Stomach (tissue), 9 donors: ENCODE data around the gene LCLAT1. TPM values are rescaled to one million over a fixed set of nuclear protein-coding genes. Genes with fewer than 3 reads are reported as not detected.
A peak's percentile ranks its signal among the peaks of the same experiment; 100 is the strongest.

ENCODE experiments used
- DNase-seq, 2 donors: peaks; one replicate each; pipeline versions ENCODE4 v3.0.0 to v3.0.0-alpha.2; 2013 to 2019
- H3K27ac ChIP-seq, 5 donors: fragments of 200-600 bp in 4 of 5; sonication (generic) in 4 of 5; one replicate each; pipeline ENCODE4 v1.5.1; 2013 to 2019; ENCODE audit warnings: mild to moderate bottlenecking in 1 of 5, moderate library complexity in 1 of 5
- H3K27me3 ChIP-seq, 3 donors: fragments of 200-600 bp; sonication (generic); one replicate each; pipeline ENCODE4 v1.5.1; 2017 to 2019; ENCODE audit warnings: mixed run types in 1 of 3
- H3K36me3 ChIP-seq, 4 donors: fragments of 200-600 bp; sonication (generic); 1 replicate in 3 of 4; 2 replicates in 1 of 4; pipeline ENCODE4 v1.5.1; 2016 to 2019
- H3K4me1 ChIP-seq, 4 donors: fragments of 200-600 bp; sonication (generic); one replicate each; pipeline ENCODE4 v1.5.1; 2016 to 2019
- H3K4me3 ChIP-seq, 4 donors: fragments of 200-600 bp; sonication (generic) in 3 of 4; one replicate each; pipeline ENCODE4 v1.5.1; 2016 to 2019; ENCODE audit warnings: mild to moderate bottlenecking in 1 of 4
- H3K9me3 ChIP-seq, 4 donors: fragments of 200-600 bp; sonication (generic); one replicate each; pipeline ENCODE4 v1.5.1; 2016 to 2019
- EP300 ChIP-seq: sonication (generic); formaldehyde crosslinking; IDR thresholded peaks from one replicate; pipeline ENCODE4 v1.6.1; 2017; ENCODE audit warnings: antibody characterized with exemption
- POLR2A ChIP-seq, 4 donors: fragments of 450-650 bp; IDR thresholded peaks; one replicate each; pipeline ENCODE4 v1.6.1; 2016; ENCODE audit warnings: antibody characterized with exemption in 4 of 4, control low read depth in 2 of 4, mild to moderate bottlenecking in 1 of 4, moderate library complexity in 1 of 4
- POLR2AphosphoS5 ChIP-seq, 3 donors: sonication (generic); formaldehyde crosslinking; IDR thresholded peaks; one replicate each; pipeline ENCODE4 v1.6.1; 2016; ENCODE audit warnings: antibody characterized with exemption in 3 of 3
- WGBS, 5 donors: extraction: QIAGEN DNeasy Blood & Tissue Kit in 3 of 5; methylation state at CpG; one replicate each; pipeline versions ENCODE4 v1.1.5 to v1.1.7; 2013 to 2018; 5-methylcytosine and 5-hydroxymethylcytosine counted together
- intact Hi-C: fragments of 100-400 bp; cut with DNase I; formaldehyde crosslinking; loops from one replicate; pipeline ENCODE4 v1.15.1; 2023; ENCODE audit warnings: low total_unique reads
- polyA plus RNA-seq, 3 donors: library from polyadenylated mRNA; stranded (reverse); fragments of 200-250 nt; gene quantifications; one replicate each; pipeline ENCODE4 v1.2.3, GENCODE V29; 2013
- total RNA-seq, 5 donors: library from RNA; depleted of rRNA; stranded (reverse); fragments of >200 nt; gene quantifications; one replicate each; pipeline versions ENCODE4 v1.1.0 to v1.2.3, GENCODE V29; 2014 to 2016
- TF ChIP-seq, protein P1 (sequence below), 7 experiments: fragments of 450-650 bp in 4 of 7; fragments of 200-600 bp in 3 of 7; sonication (generic) in 3 of 7; IDR thresholded peaks; one replicate each; pipeline ENCODE4 v1.5.1; 2016 to 2019; ENCODE audit warnings: antibody characterized with exemption in 7 of 7, control low read depth in 2 of 7, mild to moderate bottlenecking in 1 of 7
- donor health status: healthy with polysubstance abuse.
- donor health status: Bipolar disorder and iron deficiency.
- donor health status: healthy.

LCLAT1 gene
- total and polyA plus RNA-seq, 8 donors, result 0.76 to 51.3 (median 12.5) TPM

DNA sequence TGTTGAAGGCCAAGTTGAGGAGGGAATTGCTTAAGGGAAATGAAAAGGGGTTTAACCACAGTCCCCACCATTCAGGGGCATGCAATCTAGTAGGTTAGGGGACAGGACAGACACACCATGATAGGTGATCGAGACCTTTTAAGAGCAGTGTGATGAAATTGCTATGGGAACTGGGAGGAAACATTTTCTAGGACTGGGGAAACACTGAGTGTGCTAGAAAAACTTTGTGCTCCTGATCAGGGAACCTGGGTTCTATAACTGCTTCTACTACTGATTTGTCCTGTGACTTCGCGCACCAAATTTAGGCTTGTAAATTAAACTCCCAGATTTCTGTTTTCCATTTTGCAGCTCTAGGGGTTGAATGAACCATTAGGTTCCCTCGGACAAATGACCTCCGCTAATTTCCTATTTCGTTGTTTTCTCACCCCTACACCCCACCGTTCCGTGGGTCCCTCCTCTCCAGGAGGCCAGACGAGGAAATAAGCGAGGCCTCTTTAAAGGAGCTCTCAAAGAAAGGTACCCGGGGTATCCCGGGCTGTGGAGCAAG, 371 bp upstream of the LCLAT1 start:
- DNase-seq, result peak in 1 of 2 donors; percentile 46
- H3K4me1 ChIP-seq, result peaks cover 14 to 39% (median 30%) of the 10 kb centered on the region in 4 donors
- no peaks in the 10 kb centered on the region for H3K36me3 ChIP-seq
- peak overlapping the region; percentile 77 to 89 (median 82) for H3K27ac ChIP-seq
- H3K27me3 ChIP-seq, result no peaks in the 10 kb centered on the region
- 0 to 14% (median 2%) methylated on average over 12 of the region's 12 CpGs for WGBS, 5 donors
- intact Hi-C loops, result no loop called here
- H3K9me3 ChIP-seq, result no peaks in the 10 kb centered on the region
- H3K4me3 ChIP-seq, result peak overlapping the region; percentile 79 to 98 (median 94)
- TF ChIP-seq, protein P1, sequence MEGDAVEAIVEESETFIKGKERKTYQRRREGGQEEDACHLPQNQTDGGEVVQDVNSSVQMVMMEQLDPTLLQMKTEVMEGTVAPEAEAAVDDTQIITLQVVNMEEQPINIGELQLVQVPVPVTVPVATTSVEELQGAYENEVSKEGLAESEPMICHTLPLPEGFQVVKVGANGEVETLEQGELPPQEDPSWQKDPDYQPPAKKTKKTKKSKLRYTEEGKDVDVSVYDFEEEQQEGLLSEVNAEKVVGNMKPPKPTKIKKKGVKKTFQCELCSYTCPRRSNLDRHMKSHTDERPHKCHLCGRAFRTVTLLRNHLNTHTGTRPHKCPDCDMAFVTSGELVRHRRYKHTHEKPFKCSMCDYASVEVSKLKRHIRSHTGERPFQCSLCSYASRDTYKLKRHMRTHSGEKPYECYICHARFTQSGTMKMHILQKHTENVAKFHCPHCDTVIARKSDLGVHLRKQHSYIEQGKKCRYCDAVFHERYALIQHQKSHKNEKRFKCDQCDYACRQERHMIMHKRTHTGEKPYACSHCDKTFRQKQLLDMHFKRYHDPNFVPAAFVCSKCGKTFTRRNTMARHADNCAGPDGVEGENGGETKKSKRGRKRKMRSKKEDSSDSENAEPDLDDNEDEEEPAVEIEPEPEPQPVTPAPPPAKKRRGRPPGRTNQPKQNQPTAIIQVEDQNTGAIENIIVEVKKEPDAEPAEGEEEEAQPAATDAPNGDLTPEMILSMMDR (IDR thresholded peaks at IDR 0.05), result no peak
- TF ChIP-seq POLR2AphosphoS5 (IDR thresholded peaks at IDR 0.05) (no peak), POLR2A (IDR thresholded peaks at IDR 0.05) (no peak), EP300 (no peak)

- no peak for DNase-seq
- peak overlapping the region in 1 of 5 donors; percentile 79 for H3K27ac ChIP-seq
- intact Hi-C loops, result no loop called here
- H3K4me1 ChIP-seq, result peaks cover 14 to 41% (median 30%) of the 10 kb centered on the region in 4 donors
- H3K4me3 ChIP-seq, result peak overlapping the region in 3 of 4 donors; percentile 79 to 98 (median 91)
- no peak for TF ChIP-seq POLR2A (IDR thresholded peaks at IDR 0.05)
- no peak for TF ChIP-seq EP300
- TF ChIP-seq, protein P1 (IDR thresholded peaks at IDR 0.05), result no peak
- no peak for TF ChIP-seq POLR2AphosphoS5 (IDR thresholded peaks at IDR 0.05)
- H3K9me3 ChIP-seq, result no peaks in the 10 kb centered on the region
- H3K36me3 ChIP-seq, result no peaks in the 10 kb centered on the region
- WGBS, 5 donors, result 49 to 58% (median 55%) methylated on average over 4 of the region's 4 CpGs
- no peaks in the 10 kb centered on the region for H3K27me3 ChIP-seq
These were observed 1.3 kb downstream of the LCLAT1 start for GRCh38 chr2:30448308-30448707.

DNA sequence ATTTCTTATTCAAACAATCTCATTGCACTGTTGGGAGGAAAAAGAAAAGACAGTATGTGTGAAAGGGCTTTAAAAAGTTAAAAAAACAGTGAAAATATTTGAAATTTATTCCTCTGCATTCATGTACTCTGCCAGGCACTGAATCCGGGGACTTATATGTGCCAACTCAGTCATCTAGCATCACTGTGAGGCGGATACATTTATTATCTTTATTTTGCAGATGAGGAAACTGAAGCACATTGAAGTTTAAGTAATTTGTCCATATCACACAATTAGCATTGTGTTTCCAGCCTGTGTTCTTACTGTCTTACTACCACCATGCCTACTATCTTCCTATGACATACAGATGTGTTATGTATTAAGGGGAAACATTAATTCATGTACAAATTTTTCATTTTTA, 1.8 kb downstream of the LCLAT1 start:
- no peaks in the 10 kb centered on the region for H3K27me3 ChIP-seq
- intact Hi-C loops, result no loop called here
- no peak for DNase-seq
- no peak overlapping the region for H3K27ac ChIP-seq
- TF ChIP-seq EP300 (no peak), POLR2A (IDR thresholded peaks at IDR 0.05) (no peak), POLR2AphosphoS5 (IDR thresholded peaks at IDR 0.05) (no peak)
- TF ChIP-seq, protein P1 (IDR thresholded peaks at IDR 0.05), result no peak
- no peaks in the 10 kb centered on the region for H3K9me3 ChIP-seq
- peaks cover 14 to 41% (median 30%) of the 10 kb centered on the region in 4 donors for H3K4me1 ChIP-seq
- H3K36me3 ChIP-seq, result no peaks in the 10 kb centered on the region
- no peak overlapping the region for H3K4me3 ChIP-seq
- WGBS, 5 donors, result 89 to 98% (median 94%) methylated on average over 2 of the region's 2 CpGs

DNA sequence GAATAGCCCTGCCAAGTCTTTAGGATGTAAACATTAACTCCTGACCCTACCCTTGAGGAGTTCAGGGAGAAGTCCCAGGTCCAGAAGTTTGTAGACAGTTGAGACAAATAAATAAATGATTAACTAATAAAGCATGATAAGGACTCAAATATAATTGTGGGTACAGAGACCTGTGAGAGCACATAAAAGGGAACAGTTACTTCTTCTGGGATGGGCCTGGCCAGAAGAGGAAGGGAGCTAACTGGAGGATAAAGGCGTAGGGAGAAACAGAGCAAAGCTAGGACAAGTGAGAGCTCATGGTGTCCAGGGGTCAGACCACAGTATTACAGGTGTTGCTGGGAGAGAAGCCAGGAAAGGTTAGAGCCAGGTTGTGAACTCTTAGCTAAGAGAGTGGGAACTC, 3.0 kb downstream of the LCLAT1 start:
- H3K9me3 ChIP-seq, result no peaks in the 10 kb centered on the region
- no peaks in the 10 kb centered on the region for H3K36me3 ChIP-seq
- peaks cover 14 to 52% (median 36%) of the 10 kb centered on the region in 4 donors for H3K4me1 ChIP-seq
- no peak for DNase-seq
- 50 to 100% (median 82%) methylated on average over 1 of the region's 1 CpG for WGBS, 5 donors
- H3K4me3 ChIP-seq, result no peak overlapping the region
- intact Hi-C loops, result no loop called here
- no peak overlapping the region for H3K27ac ChIP-seq
- no peaks in the 10 kb centered on the region for H3K27me3 ChIP-seq
- no peak for TF ChIP-seq POLR2A (IDR thresholded peaks at IDR 0.05)
- TF ChIP-seq POLR2AphosphoS5 (IDR thresholded peaks at IDR 0.05), result no peak

DNA sequence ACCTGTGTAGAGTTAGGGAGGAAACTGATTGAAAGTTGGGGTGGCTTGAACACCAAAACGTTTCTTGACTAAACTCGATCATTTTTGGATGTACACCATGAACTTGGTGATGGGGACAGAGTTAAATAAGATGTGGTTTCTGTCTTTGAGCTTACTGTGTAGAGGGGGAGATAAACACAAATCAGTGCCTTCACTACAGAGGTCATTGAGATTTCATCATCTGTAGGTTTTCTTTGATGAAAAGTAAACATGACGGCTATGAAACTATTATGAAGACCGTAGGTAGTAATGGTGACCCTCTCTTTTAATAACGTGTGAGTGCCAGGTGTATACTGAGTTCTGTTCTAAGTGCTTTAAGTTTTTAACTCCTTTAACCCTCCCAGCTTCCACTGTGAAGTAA, 6.5 kb downstream of the LCLAT1 start:
- peaks cover 7 to 40% (median 27%) of the 10 kb centered on the region in 4 donors for H3K4me1 ChIP-seq
- no peak overlapping the region for H3K27ac ChIP-seq
- no peaks in the 10 kb centered on the region for H3K27me3 ChIP-seq
- H3K9me3 ChIP-seq, result no peaks in the 10 kb centered on the region
- intact Hi-C loops, result no loop called here
- 63 to 85% (median 80%) methylated on average over 5 of the region's 5 CpGs for WGBS, 5 donors
- TF ChIP-seq POLR2A (IDR thresholded peaks at IDR 0.05) (no peak), POLR2AphosphoS5 (IDR thresholded peaks at IDR 0.05) (no peak)
- no peaks in the 10 kb centered on the region for H3K36me3 ChIP-seq
- no peak for DNase-seq
- H3K4me3 ChIP-seq, result no peak overlapping the region
